Measurements from ENCODE around the gene SCFD2.

Gene SCFD2

DNA sequence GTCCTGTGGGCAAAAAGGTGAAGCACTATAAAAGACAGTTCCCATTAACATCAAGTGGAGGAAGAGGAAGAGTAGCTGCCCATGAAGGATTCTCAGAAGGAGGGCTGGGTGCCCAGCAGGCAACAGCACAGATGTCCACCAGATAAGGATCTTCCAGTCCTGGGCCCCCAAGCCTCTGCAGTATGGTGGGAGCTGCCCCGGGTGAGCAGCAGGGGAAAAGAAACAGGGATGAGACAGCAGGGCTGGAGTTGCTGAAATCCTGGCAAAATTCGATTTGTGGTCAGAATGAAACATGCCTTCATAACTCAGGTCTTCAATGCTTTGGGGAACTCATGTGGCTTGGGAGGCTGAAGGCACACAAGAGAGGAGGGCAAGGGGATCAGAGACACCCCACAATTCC lies 409.2 kb downstream of the SCFD2 start:
- no peak for DNase-seq (ENCODE audit: low spot score)

DNA sequence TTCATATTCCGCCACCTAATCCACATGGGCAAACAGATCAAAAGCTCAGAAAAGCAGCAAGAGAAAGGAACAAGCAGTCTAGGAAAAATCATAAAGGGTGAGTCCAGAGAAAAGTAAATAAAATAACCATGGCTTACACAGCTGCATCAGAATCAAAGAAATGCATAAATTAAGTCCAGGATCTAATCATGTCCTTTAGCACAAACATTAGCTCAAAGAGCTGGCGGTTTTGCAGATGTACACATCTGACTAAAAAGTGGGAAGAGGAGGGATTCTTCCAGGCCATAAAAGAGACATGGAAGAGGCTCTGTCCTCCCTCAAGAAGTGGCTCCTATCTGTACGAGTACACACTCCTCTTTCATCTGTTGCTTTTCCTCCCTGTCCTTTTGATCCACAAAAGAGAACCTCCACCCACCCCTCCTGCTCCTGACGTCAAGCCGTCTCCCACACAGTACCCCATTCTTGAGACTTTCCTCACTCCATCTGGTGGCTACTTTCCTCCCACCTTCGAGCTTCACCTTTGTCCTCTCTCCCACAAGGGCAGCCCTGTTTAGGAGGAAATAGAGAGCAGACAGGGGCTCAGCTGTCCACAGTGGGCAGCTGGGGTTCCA lies 411.2 kb downstream of the SCFD2 start:
- DNase-seq (ENCODE audit: low spot score), result no peak

DNA sequence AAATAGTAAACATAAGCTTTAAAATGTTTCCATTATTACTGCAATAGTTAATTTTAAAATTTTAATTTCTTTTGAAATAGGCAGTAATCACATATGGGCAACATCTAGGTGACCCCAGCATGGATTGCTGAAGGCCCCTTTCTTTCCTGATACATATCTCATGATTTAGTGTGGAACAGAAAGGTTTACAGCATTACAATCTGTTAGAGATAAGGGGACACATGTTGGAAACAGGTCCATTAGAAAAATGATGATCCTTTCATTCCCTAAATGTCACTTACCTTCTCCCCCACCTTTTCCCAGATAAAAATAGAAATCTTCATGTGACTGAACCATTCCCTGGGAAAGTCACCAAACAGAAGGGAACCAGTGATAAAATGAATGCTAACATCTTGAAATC lies 413.3 kb downstream of the SCFD2 start:
- no peak for DNase-seq (ENCODE audit: low spot score)

DNA sequence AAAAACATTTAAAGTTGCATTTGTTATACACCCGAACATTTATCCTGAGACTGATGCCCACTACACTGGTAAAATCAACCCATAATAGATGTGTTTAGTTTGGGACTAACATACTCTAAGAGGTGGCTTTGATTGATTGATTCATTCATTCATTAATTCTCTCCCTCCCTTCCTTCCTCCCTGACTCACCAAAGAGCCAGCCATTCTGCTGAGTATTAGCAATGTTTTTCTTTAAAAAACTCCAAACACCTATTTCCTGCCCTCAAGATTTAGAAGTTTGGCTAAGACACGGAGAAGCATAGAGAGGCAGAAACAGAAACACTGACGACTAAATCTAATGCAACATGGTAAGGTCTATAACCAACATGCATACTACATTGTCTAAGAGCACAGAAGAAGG lies 414.8 kb downstream of the SCFD2 start:
- DNase-seq (ENCODE audit: low spot score), result no peak

DNA sequence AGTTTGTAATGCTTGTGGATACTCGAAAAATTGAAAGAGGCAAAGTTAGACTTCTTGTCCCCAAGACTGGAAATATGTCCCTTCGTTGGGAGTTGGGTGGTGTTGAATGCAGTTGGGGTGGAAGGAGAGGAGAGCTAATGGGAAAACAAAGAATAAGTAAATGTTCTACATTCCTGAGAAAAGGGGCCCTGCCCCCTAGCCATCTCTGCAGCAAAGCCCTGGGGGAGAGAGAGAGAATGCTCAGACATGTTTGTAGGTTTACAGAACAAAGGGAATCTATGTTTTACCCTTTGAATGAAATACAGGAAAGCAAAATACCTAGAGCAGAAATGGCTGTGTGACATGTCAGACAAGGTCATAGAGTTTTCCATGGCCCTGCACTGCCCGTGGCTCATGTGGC lies 415.6 kb downstream of the SCFD2 start:
- DNase-seq (ENCODE audit: low spot score), result no peak

DNA sequence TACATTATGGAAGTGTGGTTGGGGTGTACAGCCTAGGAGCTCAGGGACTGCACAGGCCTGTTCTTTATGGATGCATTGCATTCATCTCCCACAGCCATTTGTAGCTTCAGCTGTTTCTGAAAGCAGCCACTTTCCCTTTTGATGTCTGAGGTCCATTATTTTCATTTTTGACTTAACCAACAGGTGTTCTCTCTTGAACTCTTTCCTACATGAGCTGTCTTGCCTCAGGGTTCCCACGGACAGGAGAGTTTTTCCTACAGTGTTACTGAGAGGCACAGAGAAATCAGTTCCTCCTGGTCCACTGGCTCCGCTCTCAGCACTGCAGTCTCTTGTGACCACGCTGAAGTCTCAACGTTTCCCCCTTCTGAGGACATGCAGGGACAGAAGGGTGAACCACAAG lies 416.5 kb downstream of the SCFD2 start:
- no peak for DNase-seq (ENCODE audit: low spot score)

DNA sequence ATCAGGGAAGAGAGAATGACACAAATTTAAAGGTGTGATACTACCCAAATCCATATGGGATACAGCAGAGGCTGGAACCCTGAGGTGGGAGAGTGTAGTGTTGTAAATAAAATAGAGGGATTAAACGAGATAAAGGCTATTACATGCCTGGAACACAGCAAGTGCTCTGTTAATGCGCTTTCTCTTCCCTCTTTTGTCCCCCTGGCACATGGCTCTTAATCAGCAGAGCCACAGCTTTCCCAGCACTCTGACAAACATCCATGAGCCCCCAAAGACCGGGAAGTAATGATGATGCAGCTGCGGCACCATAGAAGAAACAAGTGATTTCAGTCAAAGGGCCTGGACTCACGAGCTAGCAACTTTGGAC lies 417.8 kb downstream of the SCFD2 start:
- DNase-seq (ENCODE audit: low spot score), result no peak

DNA sequence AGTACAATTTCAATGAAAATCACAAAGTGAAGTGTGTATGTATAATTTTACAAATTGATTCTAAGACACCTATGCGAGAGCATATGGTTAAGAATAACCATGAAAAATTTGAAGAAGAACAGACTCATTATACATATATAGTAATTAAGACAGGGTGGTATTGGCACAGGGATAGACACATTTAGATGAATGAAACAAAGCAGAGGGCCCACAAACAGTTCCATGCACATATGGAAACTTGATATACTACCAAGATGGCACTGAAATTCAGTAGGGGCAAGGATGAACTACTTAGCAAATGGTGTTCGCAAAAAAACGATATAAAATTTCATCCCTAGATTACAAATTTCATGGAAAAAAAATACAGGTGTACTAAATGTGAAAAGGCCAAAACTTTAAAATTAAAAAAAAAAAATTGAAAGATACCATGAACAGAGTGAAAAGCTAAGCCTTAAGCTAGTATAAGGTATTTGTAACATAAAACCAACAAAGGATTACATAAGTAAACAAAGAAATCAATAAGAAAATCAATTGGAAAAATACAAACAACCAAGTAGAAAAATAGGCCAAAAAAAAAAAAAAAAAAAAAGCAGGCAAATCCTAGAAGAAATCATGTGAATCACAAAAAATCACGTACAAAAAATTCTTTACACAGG lies 418.3 kb downstream of the SCFD2 start:
- no peak for DNase-seq (ENCODE audit: low spot score)

DNA sequence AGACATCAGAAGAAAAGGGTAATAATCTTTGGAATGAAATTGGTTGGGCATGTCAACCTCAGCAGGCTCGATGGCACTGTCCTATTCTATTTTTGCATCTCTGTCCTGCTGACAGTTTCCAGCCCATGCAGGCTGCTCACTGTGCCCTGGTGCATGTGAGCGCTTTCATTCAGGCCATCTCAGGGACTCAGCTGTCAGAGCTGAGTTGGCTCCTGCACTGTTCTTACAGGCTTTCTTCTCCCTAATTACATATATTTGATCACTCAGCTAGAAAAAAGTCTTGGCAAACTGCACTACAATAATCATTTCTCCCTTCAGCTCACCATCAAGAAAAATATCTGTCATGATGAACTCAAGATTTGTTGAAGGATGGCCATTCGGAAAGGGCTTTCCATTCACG lies 419.0 kb downstream of the SCFD2 start:
- DNase-seq (ENCODE audit: low spot score), result no peak

DNA sequence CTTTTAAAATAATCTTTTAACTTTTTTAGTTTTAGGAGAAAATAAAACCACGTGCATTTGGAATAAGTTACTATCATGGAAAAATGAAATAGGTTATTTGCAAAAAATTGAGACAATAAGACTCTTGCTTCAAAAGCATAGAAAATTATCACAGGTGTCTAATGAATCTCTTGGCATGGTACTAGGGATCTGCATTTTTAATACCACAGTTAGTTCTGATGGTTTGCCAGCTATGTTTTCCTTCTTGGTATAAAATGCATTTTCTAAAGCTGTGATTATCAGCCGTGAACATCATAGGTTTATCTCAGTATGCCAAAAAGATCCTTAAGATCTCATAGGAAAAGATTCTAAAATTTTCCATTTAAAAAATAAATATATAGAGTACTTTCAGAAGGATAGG lies 419.9 kb downstream of the SCFD2 start:
- DNase-seq (ENCODE audit: low spot score), result no peak

DNA sequence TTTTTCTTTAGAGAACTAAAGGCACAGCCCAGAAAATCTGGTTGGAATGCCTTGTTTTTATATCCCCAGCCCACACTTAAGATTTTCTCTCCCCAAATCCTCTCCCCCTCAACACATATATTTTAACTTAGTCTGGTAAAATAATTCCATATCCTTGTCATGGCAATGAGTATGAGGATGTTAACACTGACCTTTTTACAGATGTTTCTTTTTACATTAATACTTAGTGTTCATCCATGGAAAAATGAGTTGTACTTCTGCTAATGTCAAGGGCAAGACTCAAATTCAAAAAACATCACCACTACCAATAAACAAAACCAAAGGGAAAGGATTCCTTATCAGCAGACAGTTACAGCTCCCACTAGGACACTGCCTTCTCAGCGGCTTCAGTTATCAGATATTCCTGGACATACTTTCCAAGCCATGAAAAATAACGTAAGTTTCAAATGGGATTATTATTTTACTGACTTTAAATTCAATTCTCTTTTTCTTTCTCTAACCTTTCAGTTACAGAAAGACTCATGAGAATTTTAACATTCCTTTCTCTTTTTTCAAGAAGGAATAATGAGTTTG lies 420.4 kb downstream of the SCFD2 start:
- DNase-seq (ENCODE audit: low spot score), result no peak

DNA sequence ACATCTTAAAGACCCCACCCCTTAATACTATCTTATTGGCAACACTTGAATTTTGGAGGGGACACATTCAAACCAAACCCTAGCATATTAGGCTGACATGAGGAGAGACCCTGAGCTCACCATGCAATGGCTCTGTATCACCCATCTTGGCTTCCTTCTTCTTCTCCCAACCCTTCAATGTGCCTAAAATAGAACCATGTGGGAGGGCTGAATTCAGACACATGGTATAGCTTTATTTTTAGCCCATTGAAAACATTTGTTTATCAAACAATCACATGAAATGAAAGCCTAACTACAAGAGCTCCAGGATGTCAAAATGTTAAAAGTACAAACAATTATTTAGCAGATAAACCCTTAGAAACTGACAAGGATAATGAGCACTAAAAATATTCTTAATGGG lies 422.2 kb downstream of the SCFD2 start:
- no peak for DNase-seq (ENCODE audit: low spot score)

DNA sequence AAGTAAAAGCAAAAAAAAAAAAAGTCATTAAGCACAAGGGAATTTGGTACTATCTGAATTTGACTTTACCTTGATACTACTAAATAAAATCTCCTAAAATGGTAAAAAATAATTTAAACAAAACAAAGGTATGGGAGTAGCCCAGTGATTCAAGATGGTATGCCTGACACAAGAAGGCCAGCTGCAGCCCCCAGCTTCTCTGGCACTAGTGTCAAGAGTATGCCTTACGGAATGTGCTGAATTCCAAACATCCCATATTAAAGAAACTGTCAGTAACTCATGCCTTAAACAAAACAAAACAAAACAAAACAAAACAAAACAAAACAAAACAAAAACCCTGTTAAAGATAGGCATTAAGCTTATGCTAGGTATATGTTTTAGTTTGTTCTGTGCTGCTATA lies 422.9 kb downstream of the SCFD2 start:
- no peak for DNase-seq (ENCODE audit: low spot score)

DNA sequence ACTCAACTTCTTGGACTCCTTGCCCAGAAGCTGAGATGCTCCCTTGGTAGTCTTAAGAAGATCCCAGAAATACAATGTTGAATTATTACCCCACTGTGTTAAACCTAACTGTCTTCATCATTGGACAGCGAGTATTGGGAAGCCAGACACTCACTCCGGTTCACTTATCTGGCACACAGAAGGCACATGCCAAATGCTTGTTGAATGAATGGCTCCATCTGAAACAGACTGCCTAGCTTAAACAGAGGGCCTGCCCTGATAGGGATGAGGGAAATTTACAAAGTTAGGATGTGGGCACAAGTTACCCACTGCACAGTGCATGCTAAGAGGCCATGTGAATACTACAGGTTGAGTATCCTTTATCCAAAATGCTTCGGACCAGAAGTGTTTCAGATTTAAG lies 424.4 kb downstream of the SCFD2 start:
- no peak for DNase-seq (ENCODE audit: low spot score)

DNA sequence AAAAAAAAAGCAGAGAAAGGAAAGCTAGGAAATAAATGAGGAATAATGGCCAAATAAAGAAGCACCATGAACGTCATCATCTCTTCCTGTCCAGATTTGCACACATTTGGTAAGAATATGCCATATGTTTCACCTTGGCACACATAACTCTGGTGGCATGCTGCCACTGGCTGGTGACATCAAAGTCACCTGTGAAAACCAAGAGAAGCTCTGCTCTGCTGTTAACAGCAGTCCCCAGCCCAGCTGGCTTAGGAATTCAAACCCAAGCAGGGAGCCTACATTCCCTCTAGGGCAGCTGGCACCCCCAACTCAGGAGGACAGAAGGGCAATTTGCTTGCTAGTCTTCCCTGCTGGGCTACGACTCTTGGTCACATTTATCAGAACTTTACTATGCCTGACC lies 426.1 kb downstream of the SCFD2 start:
- DNase-seq (ENCODE audit: low spot score), result no peak

DNA sequence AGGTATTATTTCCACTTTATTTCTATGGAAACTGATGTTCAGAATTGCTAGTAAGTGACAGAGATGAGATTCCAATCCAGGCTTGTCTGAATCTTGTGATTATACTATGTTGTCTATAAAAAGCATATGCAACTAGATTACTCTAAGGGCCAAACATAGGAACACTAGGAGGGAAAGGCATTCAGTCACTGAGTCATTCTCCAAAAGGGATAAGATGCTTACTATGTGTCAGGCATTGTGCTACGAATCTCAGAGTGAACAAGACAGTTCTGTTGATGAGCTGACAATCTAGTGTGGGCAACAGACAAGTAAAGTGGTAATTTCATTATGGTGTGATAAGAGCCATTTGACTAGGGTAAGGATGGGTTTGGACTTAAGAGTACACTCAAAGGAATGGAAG lies 426.5 kb downstream of the SCFD2 start:
- DNase-seq (ENCODE audit: low spot score), result no peak

DNA sequence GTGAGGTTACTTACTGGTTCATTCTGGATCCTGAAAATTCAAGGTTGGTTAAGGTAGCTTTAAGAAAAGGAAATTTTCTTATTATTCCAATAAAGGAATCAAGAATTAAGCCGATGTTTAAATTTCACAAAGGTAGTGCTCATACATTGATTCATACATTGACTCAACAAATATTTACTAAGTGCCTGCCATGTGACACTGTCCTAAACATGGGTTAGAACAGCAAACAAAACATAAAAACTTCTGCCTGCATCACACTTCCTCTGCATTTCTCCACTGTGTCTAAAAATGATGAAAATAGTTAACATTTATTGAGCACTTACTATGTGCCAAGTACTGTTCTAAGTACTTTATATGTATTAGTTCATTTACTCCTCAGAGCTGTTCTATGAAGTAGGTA lies 428.0 kb downstream of the SCFD2 start:
- DNase-seq (ENCODE audit: low spot score), result no peak

DNA sequence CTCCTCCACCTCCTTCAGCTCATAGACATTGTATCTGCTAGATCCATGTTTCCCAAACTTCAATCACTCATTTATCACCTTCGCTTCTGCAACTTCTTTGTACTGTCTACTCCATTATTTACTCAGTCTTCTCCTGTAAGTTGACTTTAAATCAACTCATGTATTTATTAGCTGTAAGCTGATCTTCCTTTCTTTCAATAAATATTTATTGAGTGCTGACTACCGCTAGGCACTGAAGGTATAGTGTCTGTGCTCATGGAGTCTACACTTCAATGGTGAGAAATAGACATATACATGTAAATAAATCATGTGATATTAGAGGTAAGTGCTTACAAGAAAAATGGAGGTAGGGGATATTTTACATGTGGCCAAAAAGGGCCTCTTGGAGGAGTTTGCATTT lies 429.1 kb downstream of the SCFD2 start:
- no peak for DNase-seq (ENCODE audit: low spot score)

DNA sequence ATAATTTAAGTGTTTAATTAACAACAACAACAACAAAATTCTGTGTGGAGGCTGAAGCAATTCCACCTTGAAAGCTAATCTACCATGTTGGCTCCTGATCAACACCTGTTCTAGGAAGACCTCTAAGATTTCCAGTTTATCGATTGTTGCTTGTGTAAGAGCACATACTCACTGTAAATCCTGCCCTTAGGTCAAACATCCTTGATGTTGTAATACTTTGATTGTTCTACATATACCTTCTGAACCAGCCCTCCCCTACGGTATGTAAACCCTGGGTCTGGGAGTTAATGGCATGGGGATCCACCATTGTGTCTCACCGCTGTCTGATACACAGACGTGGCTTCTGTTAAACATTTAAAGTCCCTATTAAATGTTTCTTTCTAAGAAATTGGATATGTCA lies 430.5 kb downstream of the SCFD2 start:
- no peak for DNase-seq (ENCODE audit: low spot score)

DNA sequence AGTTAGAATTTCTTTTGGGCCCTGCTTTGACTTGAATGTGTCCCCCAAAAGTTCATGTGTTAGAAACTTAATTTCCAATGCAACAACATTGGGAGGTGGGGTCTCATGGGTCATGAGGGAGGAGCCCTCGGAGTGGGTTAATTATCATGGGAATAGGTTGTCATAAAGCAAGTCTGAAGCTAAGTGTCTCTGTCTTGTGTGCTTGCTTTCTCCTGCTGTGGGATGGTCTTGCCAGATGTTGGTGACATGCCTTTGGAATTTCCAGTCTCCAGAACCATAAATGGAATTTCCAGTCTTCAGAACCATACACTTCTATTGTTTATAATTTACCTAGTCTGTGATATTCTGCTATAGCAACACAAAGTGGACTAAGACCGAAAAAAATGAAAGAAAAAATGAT lies 432.1 kb downstream of the SCFD2 start:
- DNase-seq (ENCODE audit: low spot score), result no peak

DNA sequence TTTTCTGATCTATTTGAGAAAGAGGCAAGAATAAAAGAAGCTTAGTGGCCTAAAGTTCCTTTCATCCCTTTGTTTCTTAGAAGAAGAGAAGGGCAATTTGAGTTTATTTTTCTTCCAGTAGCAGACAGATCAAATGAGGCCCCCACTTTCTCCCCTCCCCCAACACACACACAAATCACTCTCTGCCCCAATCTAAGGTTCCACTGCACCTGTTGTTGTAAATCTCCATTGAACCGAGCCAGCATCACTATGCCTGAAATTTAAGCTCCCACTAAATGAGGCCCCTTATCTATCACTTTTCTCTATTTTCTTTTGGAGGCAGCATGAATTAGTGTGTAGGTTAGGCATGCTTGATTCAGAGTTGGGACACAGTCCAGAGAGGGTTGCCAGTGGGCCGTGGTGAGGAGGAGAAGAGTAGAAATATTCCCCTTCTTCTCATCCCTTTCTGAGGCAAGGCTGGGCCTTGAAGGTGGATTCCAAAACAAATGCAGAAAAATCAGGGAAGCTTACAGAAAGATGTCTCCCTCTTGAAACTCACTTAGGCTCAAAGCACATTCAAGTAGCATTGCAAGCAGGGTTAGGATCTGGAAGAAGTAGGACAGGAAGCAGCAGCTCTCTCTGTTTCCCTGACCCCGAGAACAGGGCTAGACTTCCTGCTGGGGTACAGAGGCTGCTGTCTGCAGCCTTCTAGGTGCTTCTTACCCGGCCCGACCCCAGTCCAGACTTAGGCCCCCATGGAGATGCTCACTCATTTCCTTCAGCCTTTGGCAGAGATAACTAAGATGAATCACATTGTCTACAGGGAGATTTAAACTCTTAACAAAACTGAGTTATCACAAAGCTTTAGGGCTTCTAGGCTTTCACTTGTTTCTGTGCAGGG lies 433.0 kb downstream of the SCFD2 start:
- no peak for DNase-seq (ENCODE audit: low spot score)

DNA sequence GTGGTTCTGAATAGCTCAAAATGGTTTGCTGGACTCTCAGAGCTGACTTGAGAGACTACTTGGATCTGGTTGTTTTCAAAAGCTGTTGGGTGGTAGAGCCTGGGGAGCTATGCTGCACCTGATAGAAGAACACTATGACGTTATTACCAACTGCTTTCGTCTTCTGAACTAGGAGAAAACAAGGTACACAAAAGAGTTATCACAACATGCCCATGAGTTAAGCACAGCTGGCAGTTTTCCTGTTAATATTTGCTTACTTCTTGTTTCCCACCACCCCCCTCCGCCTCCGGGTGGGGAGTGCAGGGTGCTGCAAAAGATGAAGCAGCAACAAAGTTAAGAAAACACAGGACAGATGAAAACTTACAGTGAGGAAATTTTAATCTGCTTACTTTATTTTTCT lies 434.6 kb downstream of the SCFD2 start:
- no peak for DNase-seq (ENCODE audit: low spot score)
